Endothelial cell of umbilical vein (primary cell): ENCODE measurements around the gene CNGA4. TPM values are rescaled to one million over a fixed set of nuclear protein-coding genes. Genes with fewer than 3 reads are reported as not detected.

Source experiments
- BruUV-seq: library from RNA; stranded (reverse); fragments of 400-500 nt; replicated peaks from 2 replicates; lab custom pipeline; 2021; lab: Mats Ljungman, UMichigan
- CTCF ChIA-PET: fragments of 300-600, 350-600 bp; sonication (Branson Sonifier 250); formaldehyde crosslinking; loops from one replicate; lab custom pipeline; 2021; ENCODE audit warnings: antibody characterized with exemption, inconsistent platforms; lab: Charles Lee
- POLR2A ChIA-PET: fragments of 300-600, 350-600 bp; sonication (Branson Sonifier 250); formaldehyde crosslinking; loops from one replicate; lab custom pipeline; 2021; ENCODE audit warnings: antibody characterized with exemption, inconsistent platforms; lab: Charles Lee
- DNase-seq: peaks from one replicate; pipeline ENCODE4 v3.0.0-alpha.2; 2011; ENCODE audit warnings: low read depth, low spot score
- FAIRE-seq: peaks from 2 replicates; lab custom pipeline; 2011; peaks lifted over from hg19 to GRCh38; lab: Jason Lieb, UNC
- H2AFZ ChIP-seq: 2 replicates; pipeline ENCODE4 v1.6.0; 2012; ENCODE audit warnings: low read depth, low read length, control low read depth, inconsistent platforms
- H3K27ac ChIP-seq: 2 replicates; pipeline ENCODE4 v1.5.1; 2011; ENCODE audit warnings: low read depth, mild to moderate bottlenecking, control low read depth, low read length, moderate library complexity; ENCODE audit not compliant: insufficient read depth
- H3K27me3 ChIP-seq, 2 experiments: 2 replicates each; pipeline versions ENCODE4 v1.6.0 to v1.6.1; 2011; ENCODE audit warnings: low read length in 2 of 2, mixed read lengths in 1 of 2; ENCODE audit not compliant: control insufficient read depth in 2 of 2, insufficient read depth in 2 of 2
- H3K36me3 ChIP-seq, 2 experiments: 2 replicates in 1 of 2; 3 replicates in 1 of 2; pipeline ENCODE4 v1.5.1; 2011; ENCODE audit warnings: low read length in 2 of 2, mild to moderate bottlenecking in 1 of 2, moderate library complexity in 1 of 2; ENCODE audit not compliant: control insufficient read depth in 2 of 2, insufficient read depth in 2 of 2; ENCODE audit errors: extremely low read depth in 1 of 2
- H3K4me1 ChIP-seq: 3 replicates; pipeline ENCODE4 v1.5.1; 2011; ENCODE audit warnings: mild to moderate bottlenecking, low read length; ENCODE audit not compliant: control insufficient read depth, insufficient read depth; ENCODE audit errors: extremely low read depth
- H3K4me2 ChIP-seq: 2 replicates; pipeline ENCODE4 v1.6.1; 2011; ENCODE audit warnings: low read length, control low read depth, mixed read lengths; ENCODE audit not compliant: insufficient read depth
- H3K4me3 ChIP-seq, 3 experiments: fragments of 200-600 bp in 1 of 3; sonication (generic), shearing (Covaris generic) in 1 of 3; replicated peaks in 1 of 3; 2 replicates each; pipeline ENCODE4 v1.5.1; 2011 to 2016; ENCODE audit warnings: control low read depth in 3 of 3, low read length in 3 of 3, mild to moderate bottlenecking in 2 of 3, inconsistent platforms in 1 of 3, low read depth in 1 of 3, moderate library complexity in 1 of 3; ENCODE audit not compliant: insufficient read depth in 1 of 3
- H3K79me2 ChIP-seq: 2 replicates; pipeline ENCODE4 v1.6.0; 2012; ENCODE audit warnings: low read length, inconsistent platforms; ENCODE audit not compliant: control insufficient read depth, insufficient read depth
- H3K9ac ChIP-seq: replicated peaks from 2 replicates; pipeline ENCODE3; 2011; ENCODE audit warnings: low read length, control low read depth; ENCODE audit not compliant: insufficient read depth; ENCODE audit errors: extremely low read depth
- H3K9me1 ChIP-seq: replicated peaks from 3 replicates; pipeline ENCODE4 v1.6.0; 2011; ENCODE audit warnings: mild to moderate bottlenecking, low read length; ENCODE audit not compliant: control insufficient read depth, insufficient read depth; ENCODE audit errors: extremely low read depth
- H3K9me3 ChIP-seq: replicated peaks from 2 replicates; pipeline ENCODE4 v1.5.1; 2012; ENCODE audit warnings: low read length, inconsistent platforms; ENCODE audit not compliant: control insufficient read depth, insufficient read depth
- H4K20me1 ChIP-seq: replicated peaks from 2 replicates; pipeline ENCODE3; 2011; ENCODE audit warnings: mild to moderate bottlenecking, low read length; ENCODE audit not compliant: control insufficient read depth, insufficient read depth; ENCODE audit errors: extremely low read depth
- EZH2 ChIP-seq: IDR thresholded peaks from 2 replicates; pipeline ENCODE4 v1.6.1; 2012; ENCODE audit warnings: borderline replicate concordance, low read depth, mild to moderate bottlenecking, moderate library complexity, low read length, inconsistent platforms; ENCODE audit not compliant: severe bottlenecking
- FOS ChIP-seq: IDR thresholded peaks from 2 replicates; pipeline ENCODE4 v1.6.1; 2011; ENCODE audit warnings: mild to moderate bottlenecking, low read length, moderate library complexity, borderline replicate concordance; ENCODE audit not compliant: insufficient read depth
- GATA2 ChIP-seq: IDR thresholded peaks from 2 replicates; pipeline ENCODE4 v1.7.0; 2011; ENCODE audit warnings: low read depth, mild to moderate bottlenecking, moderate library complexity, mixed read lengths, low read length; ENCODE audit not compliant: insufficient read length, insufficient read depth
- JUN ChIP-seq: IDR thresholded peaks from 2 replicates; pipeline ENCODE4 v1.6.1; 2011; ENCODE audit warnings: borderline replicate concordance, low read depth; ENCODE audit not compliant: insufficient read length, insufficient read depth
- MYC ChIP-seq: IDR thresholded peaks from one replicate; pipeline ENCODE4 v1.6.1; 2011; ENCODE audit warnings: mild to moderate bottlenecking, low read depth, low read length
- POLR2A ChIP-seq: IDR thresholded peaks from 2 replicates; pipeline ENCODE4 v1.6.1; 2012; ENCODE audit warnings: low read depth, mild to moderate bottlenecking, control low read depth, low read length
- POLR2AphosphoS5 ChIP-seq: IDR thresholded peaks from 2 replicates; pipeline ENCODE4 v1.6.1; 2012; ENCODE audit warnings: low read depth, mild to moderate bottlenecking, control low read depth, low read length, moderate library complexity; ENCODE audit not compliant: insufficient read depth
- dilution Hi-C: fragments of 300-500 bp; cut with MboI; formaldehyde crosslinking; loops from one replicate; pipeline ENCODE4 v1.15.0; 2019; ENCODE audit warnings: low sequenced_read_pairs; ENCODE audit not compliant: extremely low pct_ligation_motif_present
- intact Hi-C: fragments of 100-400 bp; cut with micrococcal nuclease; formaldehyde crosslinking; loops from one replicate; pipeline ENCODE4 v1.10.0; 2022
- polyA plus RNA-seq, 4 experiments: library from polyadenylated mRNA; depleted of rRNA in 3 of 4; stranded (reverse) in 3 of 4; unstranded in 1 of 4; fragments of >200 nt; gene quantifications; 2 replicates each; pipeline versions ENCODE4 v1.2.1 to v1.2.3, GENCODE V29; 2011 to 2012; ENCODE audit warnings: missing spikeins in 1 of 4
- total RNA-seq: library from RNA; stranded (reverse); gene quantifications from 2 replicates; pipeline ENCODE4 v1.2.3, GENCODE V29; 2021
- TF ChIP-seq, protein P1 (sequence below): IDR thresholded peaks from 2 replicates; pipeline ENCODE4 v1.6.1; 2011; ENCODE audit not compliant: insufficient read depth, insufficient read length
- TF ChIP-seq, protein P2 (sequence below), 2 donors: IDR thresholded peaks; 1 replicate in 1 of 2; 2 replicates in 1 of 2; pipeline ENCODE4 v1.5.1; 2011; ENCODE audit warnings: low read length in 2 of 2, mild to moderate bottlenecking in 2 of 2, moderate library complexity in 2 of 2, control low read depth in 1 of 2, inconsistent platforms in 1 of 2, low read depth in 1 of 2; ENCODE audit not compliant: insufficient read depth in 1 of 2; ENCODE audit errors: extremely low read depth in 1 of 2

CNGA4 gene
- total and polyA plus RNA-seq, 2 donors (not counting 3 experiments of a cell fraction or from before 2014, with no cell fraction given) = 0.11 TPM; not detected in 1

DNA sequence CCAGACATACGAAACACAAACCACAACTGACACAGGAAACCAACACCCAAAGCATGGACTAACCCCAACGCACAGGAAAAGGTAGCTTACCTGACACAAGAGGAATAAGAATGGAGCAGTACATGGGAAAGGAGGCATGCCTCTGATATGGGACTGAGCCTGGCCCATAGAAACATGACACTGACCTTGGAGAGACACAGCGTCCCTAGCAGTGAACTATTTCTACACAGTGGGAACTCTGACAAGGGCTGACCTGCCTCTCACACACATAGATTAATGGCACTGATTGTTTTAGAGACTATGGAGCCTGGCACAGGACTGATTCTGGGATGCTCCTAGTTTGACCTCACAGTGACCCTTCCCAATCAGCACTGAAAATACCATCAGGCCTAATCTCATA, 32.7 kb downstream of the CNGA4 start:
- FAIRE-seq = no peak
- POLR2A ChIA-PET = no interaction called here
- H3K9me1 ChIP-seq = no peaks in the 10 kb centered on the region
- no peaks in the 10 kb centered on the region for H3K9me3 ChIP-seq
- no peak for TF ChIP-seq EZH2
- no peak for TF ChIP-seq POLR2AphosphoS5
- no peak for TF ChIP-seq GATA2
- TF ChIP-seq MYC = no peak
- no peak for TF ChIP-seq FOS
- TF ChIP-seq, protein P1, sequence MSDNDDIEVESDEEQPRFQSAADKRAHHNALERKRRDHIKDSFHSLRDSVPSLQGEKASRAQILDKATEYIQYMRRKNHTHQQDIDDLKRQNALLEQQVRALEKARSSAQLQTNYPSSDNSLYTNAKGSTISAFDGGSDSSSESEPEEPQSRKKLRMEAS = no peak
- no peak for TF ChIP-seq POLR2A
- TF ChIP-seq, protein P2, sequence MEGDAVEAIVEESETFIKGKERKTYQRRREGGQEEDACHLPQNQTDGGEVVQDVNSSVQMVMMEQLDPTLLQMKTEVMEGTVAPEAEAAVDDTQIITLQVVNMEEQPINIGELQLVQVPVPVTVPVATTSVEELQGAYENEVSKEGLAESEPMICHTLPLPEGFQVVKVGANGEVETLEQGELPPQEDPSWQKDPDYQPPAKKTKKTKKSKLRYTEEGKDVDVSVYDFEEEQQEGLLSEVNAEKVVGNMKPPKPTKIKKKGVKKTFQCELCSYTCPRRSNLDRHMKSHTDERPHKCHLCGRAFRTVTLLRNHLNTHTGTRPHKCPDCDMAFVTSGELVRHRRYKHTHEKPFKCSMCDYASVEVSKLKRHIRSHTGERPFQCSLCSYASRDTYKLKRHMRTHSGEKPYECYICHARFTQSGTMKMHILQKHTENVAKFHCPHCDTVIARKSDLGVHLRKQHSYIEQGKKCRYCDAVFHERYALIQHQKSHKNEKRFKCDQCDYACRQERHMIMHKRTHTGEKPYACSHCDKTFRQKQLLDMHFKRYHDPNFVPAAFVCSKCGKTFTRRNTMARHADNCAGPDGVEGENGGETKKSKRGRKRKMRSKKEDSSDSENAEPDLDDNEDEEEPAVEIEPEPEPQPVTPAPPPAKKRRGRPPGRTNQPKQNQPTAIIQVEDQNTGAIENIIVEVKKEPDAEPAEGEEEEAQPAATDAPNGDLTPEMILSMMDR (IDR thresholded peaks at IDR 0.05; ENCODE audit: extremely low read depth in 1 of 2, insufficient read depth in 1 of 2, low read depth in 1 of 2, low read length in 2 of 2) = no peak
- TF ChIP-seq JUN = no peak
- no peak overlapping the region for H3K4me3 ChIP-seq
- H3K27ac ChIP-seq = no peak overlapping the region
- H3K36me3 ChIP-seq = no peaks in the 10 kb centered on the region
- BruUV-seq = no TSS peak
- no peaks in the 10 kb centered on the region for H3K79me2 ChIP-seq
- no peaks in the 10 kb centered on the region for H4K20me1 ChIP-seq
- peaks cover 0 to 6% of the 10 kb centered on the region in 2 experiments for H3K27me3 ChIP-seq
- intact Hi-C loops (no loop called here), dilution Hi-C loops (no loop called here)
- no peaks in the 10 kb centered on the region for H3K4me1 ChIP-seq
- H3K4me2 ChIP-seq = no peak overlapping the region
- no peak for DNase-seq
- no peak overlapping the region for H2AFZ ChIP-seq
- CTCF ChIA-PET = interaction anchor here (1.2 kb wide), 1 partner anchor 279 kb away, joined by 4 read pairs; no protein-coding TSS in a partner anchor
- no peak overlapping the region for H3K9ac ChIP-seq
